Activated CD4-positive, alpha-beta T cell treated with anti-CD3 and anti-CD28 coated beads for 36 hours (primary cell): Measurements from ENCODE around the gene ENG. TPM values are rescaled to one million over a fixed set of nuclear protein-coding genes. Genes with fewer than 3 reads are reported as not detected.

ENCODE experiments used
- ATAC-seq: fragments of 200-7000 bp; cut with Tn5 transposase; one replicate; pipeline ENCODE4 v1.10.0; 2021; ENCODE audit warnings: mild to moderate bottlenecking, moderate library complexity
- CTCF ChIA-PET: fragments of 350-600 bp; sonication (Branson Sonifier 250); formaldehyde crosslinking; loops from one replicate; lab custom pipeline; 2021; ENCODE audit warnings: antibody characterized with exemption; lab: Charles Lee
- POLR2A ChIA-PET: fragments of 350-600 bp; sonication (Branson Sonifier 250); formaldehyde crosslinking; loops from one replicate; lab custom pipeline; 2021; ENCODE audit warnings: antibody characterized with exemption, inconsistent platforms; lab: Charles Lee
- DNase-seq: peaks from one replicate; pipeline ENCODE4 v3.0.0-alpha.2; 2020
- H3K27ac Mint-ChIP-seq: one replicate; pipeline ENCODE4 v1.8.0; 2021; ENCODE audit warnings: mixed read lengths
- H3K27me3 Mint-ChIP-seq: one replicate; pipeline ENCODE4 v1.8.0; 2021; ENCODE audit warnings: mixed read lengths
- H3K36me3 Mint-ChIP-seq: one replicate; pipeline ENCODE4 v1.8.0; 2021; ENCODE audit warnings: low read depth, mixed read lengths
- H3K4me1 Mint-ChIP-seq: one replicate; pipeline ENCODE4 v1.8.0; 2021; ENCODE audit warnings: mixed read lengths
- H3K4me3 Mint-ChIP-seq: one replicate; pipeline ENCODE4 v1.8.0; 2021; ENCODE audit warnings: mild to moderate bottlenecking, moderate library complexity, mixed read lengths
- H3K9me3 Mint-ChIP-seq: one replicate; pipeline ENCODE4 v1.8.0; 2021; ENCODE audit warnings: low read depth, mixed read lengths
- intact Hi-C, 2 experiments: fragments of 100-400 bp; cut with DNase I in 1 of 2; cut with micrococcal nuclease in 1 of 2; formaldehyde crosslinking; loops; one replicate each; pipeline versions ENCODE4 v1.14.2 to v1.15.1; 2022 to 2024; cut with DNase I, micrococcal nuclease
- total RNA-seq, 2 experiments: library from RNA; stranded (reverse); gene quantifications; one replicate each; pipeline ENCODE4 v1.2.3, GENCODE V29; 2021

The ENG gene
- total RNA-seq, 2 experiments from 2014 or later, result 13.9 to 15.2 TPM

DNA sequence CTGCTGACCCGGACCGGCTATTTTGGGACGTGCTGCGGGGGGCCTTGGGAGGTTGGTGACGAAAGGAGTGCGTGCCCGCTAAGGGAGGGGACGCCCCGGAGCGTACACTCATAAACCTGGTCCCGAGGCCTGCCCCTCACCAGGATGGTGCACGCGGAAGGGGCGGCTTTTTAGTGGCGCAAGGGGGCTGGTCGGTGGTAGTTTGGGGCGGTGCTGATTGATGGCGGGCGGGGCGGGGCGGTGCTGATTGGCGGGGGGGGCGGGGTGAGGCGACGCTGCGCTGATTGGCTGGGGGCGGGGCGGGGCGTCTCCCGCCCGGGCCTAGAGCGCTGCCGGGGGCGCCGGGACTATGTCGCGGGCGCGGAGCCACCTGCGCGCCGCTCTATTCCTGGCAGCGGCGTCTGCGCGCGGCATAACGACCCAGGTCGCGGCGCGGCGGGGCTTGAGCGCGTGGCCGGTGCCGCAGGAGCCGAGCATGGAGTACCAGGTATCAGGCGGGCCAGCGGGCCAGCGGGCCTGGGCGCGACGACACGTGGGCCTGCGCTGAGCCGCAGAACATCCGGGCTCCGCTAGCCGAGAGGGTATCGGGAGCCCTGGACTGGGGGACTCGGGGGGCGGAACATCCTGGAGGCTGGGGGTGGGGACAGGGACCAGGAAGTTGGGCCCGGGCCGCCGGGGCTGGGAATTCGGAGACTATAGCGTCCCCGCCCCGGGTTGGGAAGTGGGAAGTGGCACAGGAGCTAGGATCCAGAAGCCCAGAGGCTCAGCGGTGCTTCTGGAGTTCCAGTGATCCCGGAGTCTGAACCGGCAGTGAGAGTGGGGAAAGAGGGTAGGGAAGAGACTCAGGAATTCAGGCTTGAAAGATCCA, 51.6 kb downstream of the ENG start, which contains the start of gene FPGS:
TSS of gene FPGS (plus strand) at position 307 of the 868 bp plus-strand sequence. CDS start at position 350, 43 bp downstream.
- H3K9me3 Mint-ChIP-seq, result no peaks in the 10 kb centered on the region
- intact Hi-C loops, result loop anchor here (1.0 to 5.0 kb wide), 13 partner anchors 17 to 653 kb away; partner anchors contain the start of genes CDK9 (in 2 of the 2), ST6GALNAC4 (in 2 of the 2), ODF2 (in 1 of the 2) and PTGES2 (in 1 of the 2)
- DNase-seq (peak; percentile 93), ATAC-seq (peak; percentile 86)
- ChIA-PET POLR2A (interaction anchor here (0.8 to 1.9 kb wide), 2 partner anchors 10 to 32 kb away, joined by 3 to 5 read pairs; no protein-coding TSS in a partner anchor), CTCF (interaction anchor here (0.6 to 1.1 kb wide), 4 partner anchors 13 to 68 kb away, joined by 3 to 5 read pairs (median 4); partner anchors contain the start of genes CDK9 and TOR2A)
- peak within 1 kb of the TSS; percentile 95 for H3K27ac Mint-ChIP-seq
- H3K36me3 Mint-ChIP-seq, result peaks cover 17% of the 10 kb centered on the region
- H3K4me3 Mint-ChIP-seq, result peak within 1 kb of the TSS; percentile 98
- peaks cover 26% of the 10 kb centered on the region for H3K4me1 Mint-ChIP-seq
- no peaks in the 10 kb centered on the region for H3K27me3 Mint-ChIP-seq

DNA sequence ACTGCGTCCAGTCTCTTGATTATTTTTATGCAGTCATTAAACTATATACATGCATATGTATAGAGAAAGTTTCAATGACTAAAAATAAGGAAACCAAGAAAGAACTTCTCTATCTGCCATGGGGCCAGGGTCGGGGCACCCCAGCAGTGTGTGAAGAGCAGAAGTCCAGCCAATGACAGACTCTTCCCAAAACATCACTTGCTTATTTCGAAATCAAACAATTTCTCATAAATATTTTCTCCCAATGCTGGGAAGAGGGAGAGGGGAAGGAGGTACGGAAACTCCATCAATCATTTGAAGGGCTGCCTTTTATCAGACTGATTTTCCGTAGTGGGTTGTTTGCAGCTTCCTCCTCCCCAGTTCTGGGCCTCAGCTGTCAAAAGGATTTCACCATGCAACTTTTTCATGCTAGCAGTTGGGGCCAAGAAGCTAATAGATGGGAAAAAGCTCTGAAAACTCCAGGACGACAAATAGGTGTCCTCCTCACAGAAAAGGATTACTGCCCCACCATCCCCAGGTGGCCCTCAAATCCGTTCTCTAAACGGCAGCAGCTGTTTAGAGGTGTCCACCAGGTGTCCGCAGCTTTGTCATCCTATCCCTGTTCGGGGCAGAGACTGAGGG, 52.4 kb downstream of the ENG start:
- ATAC-seq (no peak), DNase-seq (no peak)
- Mint-ChIP-seq H3K9me3 (no peaks in the 10 kb centered on the region), H3K4me1 (peaks cover 32% of the 10 kb centered on the region), H3K27ac (peak overlapping the region; percentile 69), H3K27me3 (no peaks in the 10 kb centered on the region), H3K36me3 (peaks cover 14% of the 10 kb centered on the region), H3K4me3 (peak overlapping the region; percentile 98)
- ChIA-PET POLR2A (interaction anchor here (0.6 to 1.9 kb wide), 3 partner anchors 9 to 233 kb away, joined by 3 to 5 read pairs (median 3); no protein-coding TSS in a partner anchor), CTCF (interaction anchor here (0.6 to 1.1 kb wide), 5 partner anchors 13 to 68 kb away, joined by 3 to 5 read pairs (median 4); partner anchors contain the start of genes CDK9 and TOR2A)
- intact Hi-C loops, result loop anchor here (1.0 to 5.0 kb wide), 11 partner anchors 16 to 654 kb away; partner anchors contain the start of genes CDK9 (in 2 of the 2), ST6GALNAC4 (in 2 of the 2), ODF2 (in 1 of the 2) and PTRH1 (in 1 of the 2)

DNA sequence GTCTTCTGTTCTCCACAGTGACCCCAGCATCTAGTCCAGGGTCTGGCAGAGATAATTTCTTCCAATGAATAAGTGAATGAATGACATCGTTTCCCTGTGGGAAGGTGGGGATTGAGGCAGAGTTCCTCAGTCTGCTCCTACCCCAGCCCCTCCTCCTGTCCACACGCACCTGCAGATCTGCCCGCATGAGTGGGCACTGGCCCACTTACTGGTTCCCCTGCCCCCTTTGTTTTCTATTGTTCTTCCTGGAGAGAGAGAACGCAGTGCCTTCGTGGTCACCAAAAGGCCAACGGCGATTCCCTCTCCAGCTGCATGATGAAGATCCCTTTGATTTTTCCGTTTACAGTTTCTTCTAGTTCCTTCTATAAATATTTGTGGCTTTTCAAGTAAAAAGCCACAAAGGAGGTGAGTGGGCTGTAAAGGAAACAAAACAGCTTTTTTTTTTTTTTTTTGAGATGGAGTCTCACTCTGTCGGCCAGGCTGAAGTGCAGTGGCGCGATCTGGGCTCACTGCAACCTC, 57.5 kb downstream of the ENG start:
- ChIA-PET CTCF (interaction anchor here (1.3 to 1.9 kb wide), 2 partner anchors 62 to 124 kb away, joined by 3 to 5 read pairs; partner anchors contain the start of gene TOR2A), POLR2A (interaction anchor here (0.6 kb wide), 2 partner anchors 9 to 44 kb away, joined by 3 to 6 read pairs; no protein-coding TSS in a partner anchor)
- Mint-ChIP-seq H3K4me3 (peak overlapping the region; percentile 35), H3K27me3 (no peaks in the 10 kb centered on the region), H3K9me3 (no peaks in the 10 kb centered on the region), H3K4me1 (peaks cover 29% of the 10 kb centered on the region), H3K36me3 (peaks cover 10% of the 10 kb centered on the region), H3K27ac (peak overlapping the region; percentile 62)
- DNase-seq (no peak), ATAC-seq (peak; percentile 22)
- intact Hi-C loops, result no loop called here

- no peak overlapping the region for H3K4me3 Mint-ChIP-seq
- ChIA-PET POLR2A (interaction anchor here (0.6 kb wide), 1 partner anchor 45 kb away, joined by 6 read pairs; no protein-coding TSS in a partner anchor), CTCF (interaction anchor here (1.4 kb wide), 1 partner anchor 25 kb away, joined by 3 read pairs; no protein-coding TSS in a partner anchor)
- peaks cover 10% of the 10 kb centered on the region for H3K36me3 Mint-ChIP-seq
- intact Hi-C loops, result no loop called here
- ATAC-seq (peak; percentile 36), DNase-seq (no peak)
- no peaks in the 10 kb centered on the region for H3K9me3 Mint-ChIP-seq
- H3K27me3 Mint-ChIP-seq, result no peaks in the 10 kb centered on the region
- peaks cover 26% of the 10 kb centered on the region for H3K4me1 Mint-ChIP-seq
- H3K27ac Mint-ChIP-seq, result peak overlapping the region; percentile 62
Observed at GRCh38 chr9:127796225-127796813, 58.1 kb downstream of the ENG start.

DNA sequence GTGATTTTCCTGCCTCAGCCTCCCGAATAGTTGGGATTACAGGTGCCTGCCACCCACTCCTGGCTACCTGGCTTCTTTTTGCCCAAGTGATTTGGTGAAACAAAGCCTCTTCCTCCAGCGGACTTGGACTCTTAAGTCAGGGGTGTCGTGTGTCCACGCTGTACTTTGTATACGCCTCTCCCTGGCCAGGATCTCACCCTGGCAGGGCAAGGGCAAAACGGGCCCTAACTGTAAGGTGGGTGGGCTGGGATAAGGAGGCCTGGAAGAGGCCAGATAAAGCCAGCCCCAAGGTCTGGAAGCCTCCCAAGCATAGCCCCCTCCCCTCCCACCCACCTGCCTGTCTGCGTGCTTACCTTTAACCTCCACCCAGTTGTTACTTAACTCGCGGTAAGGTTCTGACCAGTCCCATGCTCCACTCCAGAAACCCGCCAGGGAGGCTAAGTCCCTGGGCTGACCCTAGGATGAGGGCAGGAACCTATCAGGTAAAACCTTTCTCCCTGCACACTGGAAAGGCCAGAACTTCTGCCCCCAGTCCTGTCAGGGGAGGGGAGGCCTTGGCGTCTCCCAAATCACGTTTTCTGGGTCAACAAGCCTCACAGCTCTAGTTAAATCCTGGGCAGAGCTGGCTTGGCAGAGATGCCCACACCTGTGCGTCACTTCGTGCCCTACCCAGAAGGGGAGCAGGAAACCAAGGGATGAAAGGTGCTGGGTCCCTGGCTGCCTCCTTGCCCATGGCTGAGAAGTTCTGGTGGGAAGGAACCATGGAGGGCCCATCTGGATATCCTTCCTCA, 60.3 kb downstream of the ENG start:
- CTCF ChIA-PET, result no interaction called here
- intact Hi-C loops, result no loop called here
- ATAC-seq (no peak), DNase-seq (no peak)
- POLR2A ChIA-PET, result no interaction called here
- peaks cover 25% of the 10 kb centered on the region for H3K36me3 Mint-ChIP-seq
- no peaks in the 10 kb centered on the region for H3K27me3 Mint-ChIP-seq
- H3K9me3 Mint-ChIP-seq, result no peaks in the 10 kb centered on the region
- peaks cover 33% of the 10 kb centered on the region for H3K4me1 Mint-ChIP-seq
- H3K27ac Mint-ChIP-seq, result no peak overlapping the region
- H3K4me3 Mint-ChIP-seq, result no peak overlapping the region

- no peaks in the 10 kb centered on the region for H3K27me3 Mint-ChIP-seq
- no peaks in the 10 kb centered on the region for H3K9me3 Mint-ChIP-seq
- no peak for DNase-seq
- no peak overlapping the region for H3K4me3 Mint-ChIP-seq
- ChIA-PET POLR2A (interaction anchor here (0.7 to 1.2 kb wide), 4 partner anchors 9 to 146 kb away, joined by 3 to 6 read pairs (median 4); partner anchors contain the start of genes PTRH1, TOR2A and TTC16), CTCF (interaction anchor here (0.7 kb wide), 2 partner anchors 21 to 47 kb away, joined by 3 read pairs; no protein-coding TSS in a partner anchor)
- H3K36me3 Mint-ChIP-seq, result peaks cover 34% of the 10 kb centered on the region
- ATAC-seq, result no peak
- H3K27ac Mint-ChIP-seq, result peak overlapping the region; percentile 63
- peaks cover 43% of the 10 kb centered on the region for H3K4me1 Mint-ChIP-seq
- intact Hi-C loops, result no loop called here
Observed at GRCh38 chr9:127793093-127793708, 61.3 kb downstream of the ENG start.

GRCh38 chr9:127792417-127793031, 61.9 kb downstream of the ENG start:
- Mint-ChIP-seq H3K9me3 (no peaks in the 10 kb centered on the region), H3K27me3 (no peaks in the 10 kb centered on the region), H3K4me3 (no peak overlapping the region), H3K36me3 (peaks cover 39% of the 10 kb centered on the region), H3K27ac (peak overlapping the region; percentile 12), H3K4me1 (peaks cover 44% of the 10 kb centered on the region)
- ChIA-PET CTCF (interaction anchor here (0.7 to 0.9 kb wide), 4 partner anchors 13 to 58 kb away, joined by 3 to 4 read pairs (median 3); partner anchors contain the start of gene TOR2A), POLR2A (interaction anchor here (0.7 to 1.2 kb wide), 5 partner anchors 10 to 77 kb away, joined by 3 to 5 read pairs (median 4); partner anchors contain the start of genes PTRH1, TOR2A and TTC16)
- no peak for DNase-seq
- intact Hi-C loops, result no loop called here
- no peak for ATAC-seq

GRCh38 chr9:127791085-127791484, 63.4 kb downstream of the ENG start:
- CTCF ChIA-PET, result no interaction called here
- peaks cover 40% of the 10 kb centered on the region for H3K4me1 Mint-ChIP-seq
- ATAC-seq (no peak), DNase-seq (no peak)
- H3K27me3 Mint-ChIP-seq, result no peaks in the 10 kb centered on the region
- H3K4me3 Mint-ChIP-seq, result no peak overlapping the region
- no peaks in the 10 kb centered on the region for H3K9me3 Mint-ChIP-seq
- H3K36me3 Mint-ChIP-seq, result peaks cover 50% of the 10 kb centered on the region
- intact Hi-C loops, result no loop called here
- POLR2A ChIA-PET, result no interaction called here
- H3K27ac Mint-ChIP-seq, result no peak overlapping the region

GRCh38 chr9:127790094-127790855, 64.2 kb downstream of the ENG start:
- ChIA-PET CTCF (no interaction called here), POLR2A (no interaction called here)
- DNase-seq, result no peak
- no peaks in the 10 kb centered on the region for H3K27me3 Mint-ChIP-seq
- no peak for ATAC-seq
- peaks cover 35% of the 10 kb centered on the region for H3K4me1 Mint-ChIP-seq
- intact Hi-C loops, result no loop called here
- H3K27ac Mint-ChIP-seq, result peak overlapping the region; percentile 48
- no peaks in the 10 kb centered on the region for H3K9me3 Mint-ChIP-seq
- H3K4me3 Mint-ChIP-seq, result no peak overlapping the region
- H3K36me3 Mint-ChIP-seq, result peaks cover 50% of the 10 kb centered on the region
